ENCODE measurements around the gene CACNG4. TPM values are rescaled to one million over a fixed set of nuclear protein-coding genes. Genes with fewer than 3 reads are reported as not detected.

Gene CACNG4
- total and polyA plus RNA-seq, 9 of the 15 experiments (the other 6 are each of a cell fraction or from before 2014, with no cell fraction given): 0.07 TPM; not detected in 8

DNA sequence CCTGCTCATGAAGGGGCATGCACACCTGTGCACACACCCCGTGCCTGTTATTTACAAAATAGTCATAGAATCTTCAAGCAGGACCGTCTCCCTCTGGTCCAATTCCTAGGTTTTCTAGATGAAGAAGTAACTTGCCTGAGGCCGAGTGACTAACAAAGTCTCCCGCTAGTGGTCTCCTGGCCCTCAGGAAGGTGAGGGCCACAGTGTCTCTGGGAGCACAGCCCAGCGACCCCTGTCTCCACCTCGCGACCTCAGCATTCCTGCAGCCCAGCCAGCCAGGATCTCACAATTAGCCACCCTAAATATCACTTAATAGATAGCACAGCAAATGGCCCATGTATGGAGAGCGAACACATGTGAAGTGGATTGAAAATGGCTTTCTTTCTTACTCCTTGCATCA lies 49.4 kb downstream of the CACNG4 start:
- Histone ChIP-seq H2AFZ (ENCODE audit: low read depth, low read length) (no peak overlapping the region), H4K20me1 (replicated peaks; ENCODE audit: control insufficient read depth, insufficient read depth, low read length) (0 out of 2 replicates have a peak, but pooled peaks cover 3% of the 10 kb centered on the region), H3K4me1 (replicated peaks in 1 of 2; ENCODE audit: control insufficient read depth in 2 of 2, insufficient read depth in 2 of 2, low read length in 2 of 2) (no peaks in the 10 kb centered on the region; a peak in 1 of 5 replicates), H3K4me2 (ENCODE audit: insufficient read depth, low read length) (no peak overlapping the region), H3K4me3 (no peak overlapping the region), H3K36me3 (ENCODE audit: control insufficient read depth, insufficient read depth, low read length) (no peaks in the 10 kb centered on the region), H3K9me1 (ENCODE audit: control insufficient read depth, insufficient read depth, low read length) (no peaks in the 10 kb centered on the region), H3K27me3 (ENCODE audit: control insufficient read depth in 2 of 2, insufficient read depth in 2 of 2, low read length in 2 of 2) (peaks cover 38 to 84% of the 10 kb centered on the region in 2 experiments), H3K9me3 (replicated peaks; ENCODE audit: control insufficient read depth, insufficient read depth, low read depth, low read length) (no peaks in the 10 kb centered on the region), H3K9ac (ENCODE audit: insufficient read depth in 1 of 2, low read depth in 2 of 2, low read length in 2 of 2) (no peak overlapping the region), H3K27ac (ENCODE audit: extremely low read depth, low read depth, low read length) (no peak overlapping the region), H3K79me2 (ENCODE audit: control insufficient read depth, insufficient read depth, low read length) (no peaks in the 10 kb centered on the region)
- CTCF ChIA-PET (ENCODE audit: low intra/inter-chr PET ratio): interaction anchor here (0.6 kb wide), 1 partner anchor 1806 kb away, joined by 4 read pairs; no protein-coding TSS in a partner anchor
- no TSS peak for BruUV-seq (replicated peaks)
- WGBS (ENCODE audit: insufficient coverage, low coverage, missing lambda C conversion rate): 2% methylated on average over 8 of the region's 8 CpGs
- no peak for FAIRE-seq
- no peak for DNase-seq (ENCODE audit: extremely low read depth in 1 of 4, low spot score in 3 of 4)
- in situ Hi-C loops (cut with MboI): no loop called here
- intact Hi-C loops (cut with micrococcal nuclease): no loop called here
- no peak for ATAC-seq
- POLR2A ChIA-PET: no interaction called here
- TF ChIP-seq ZNF12 (CRISPR knock-in tag; IDR thresholded peaks at IDR 0.05) (no peak), FOXM1 (IDR thresholded peaks at IDR 0.05; ENCODE audit: low read depth) (no peak), FOXM1 (CRISPR knock-in tag; IDR thresholded peaks at IDR 0.05; ENCODE audit: low read depth) (no peak), SRSF7 (optimal IDR thresholded peaks at IDR 0.05; ENCODE audit: low read depth, low read length) (no peak), PCBP2 (IDR thresholded peaks at IDR 0.05; ENCODE audit: low read depth, low read length, poor library complexity, severe bottlenecking) (no peak), RBM14 (IDR thresholded peaks at IDR 0.05; ENCODE audit: borderline replicate concordance, insufficient read depth, low read depth, low read length) (no peak), U2AF2 (optimal IDR thresholded peaks at IDR 0.05; ENCODE audit: low read depth, low read length) (no peak), SIN3B (IDR thresholded peaks at IDR 0.05; ENCODE audit: low read depth) (no peak), TARDBP (IDR thresholded peaks at IDR 0.05) (no peak), ZBTB8A (IDR thresholded peaks at IDR 0.05; ENCODE audit: partially characterized antibody) (no peak)
- TF ChIP-seq, protein P1, sequence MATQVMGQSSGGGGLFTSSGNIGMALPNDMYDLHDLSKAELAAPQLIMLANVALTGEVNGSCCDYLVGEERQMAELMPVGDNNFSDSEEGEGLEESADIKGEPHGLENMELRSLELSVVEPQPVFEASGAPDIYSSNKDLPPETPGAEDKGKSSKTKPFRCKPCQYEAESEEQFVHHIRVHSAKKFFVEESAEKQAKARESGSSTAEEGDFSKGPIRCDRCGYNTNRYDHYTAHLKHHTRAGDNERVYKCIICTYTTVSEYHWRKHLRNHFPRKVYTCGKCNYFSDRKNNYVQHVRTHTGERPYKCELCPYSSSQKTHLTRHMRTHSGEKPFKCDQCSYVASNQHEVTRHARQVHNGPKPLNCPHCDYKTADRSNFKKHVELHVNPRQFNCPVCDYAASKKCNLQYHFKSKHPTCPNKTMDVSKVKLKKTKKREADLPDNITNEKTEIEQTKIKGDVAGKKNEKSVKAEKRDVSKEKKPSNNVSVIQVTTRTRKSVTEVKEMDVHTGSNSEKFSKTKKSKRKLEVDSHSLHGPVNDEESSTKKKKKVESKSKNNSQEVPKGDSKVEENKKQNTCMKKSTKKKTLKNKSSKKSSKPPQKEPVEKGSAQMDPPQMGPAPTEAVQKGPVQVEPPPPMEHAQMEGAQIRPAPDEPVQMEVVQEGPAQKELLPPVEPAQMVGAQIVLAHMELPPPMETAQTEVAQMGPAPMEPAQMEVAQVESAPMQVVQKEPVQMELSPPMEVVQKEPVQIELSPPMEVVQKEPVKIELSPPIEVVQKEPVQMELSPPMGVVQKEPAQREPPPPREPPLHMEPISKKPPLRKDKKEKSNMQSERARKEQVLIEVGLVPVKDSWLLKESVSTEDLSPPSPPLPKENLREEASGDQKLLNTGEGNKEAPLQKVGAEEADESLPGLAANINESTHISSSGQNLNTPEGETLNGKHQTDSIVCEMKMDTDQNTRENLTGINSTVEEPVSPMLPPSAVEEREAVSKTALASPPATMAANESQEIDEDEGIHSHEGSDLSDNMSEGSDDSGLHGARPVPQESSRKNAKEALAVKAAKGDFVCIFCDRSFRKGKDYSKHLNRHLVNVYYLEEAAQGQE (IDR thresholded peaks at IDR 0.05; ENCODE audit: borderline replicate concordance): no peak
- TF ChIP-seq, protein P1 (CRISPR knock-in tag; IDR thresholded peaks at IDR 0.05; ENCODE audit: low read depth): no peak
- TF ChIP-seq, protein P2, sequence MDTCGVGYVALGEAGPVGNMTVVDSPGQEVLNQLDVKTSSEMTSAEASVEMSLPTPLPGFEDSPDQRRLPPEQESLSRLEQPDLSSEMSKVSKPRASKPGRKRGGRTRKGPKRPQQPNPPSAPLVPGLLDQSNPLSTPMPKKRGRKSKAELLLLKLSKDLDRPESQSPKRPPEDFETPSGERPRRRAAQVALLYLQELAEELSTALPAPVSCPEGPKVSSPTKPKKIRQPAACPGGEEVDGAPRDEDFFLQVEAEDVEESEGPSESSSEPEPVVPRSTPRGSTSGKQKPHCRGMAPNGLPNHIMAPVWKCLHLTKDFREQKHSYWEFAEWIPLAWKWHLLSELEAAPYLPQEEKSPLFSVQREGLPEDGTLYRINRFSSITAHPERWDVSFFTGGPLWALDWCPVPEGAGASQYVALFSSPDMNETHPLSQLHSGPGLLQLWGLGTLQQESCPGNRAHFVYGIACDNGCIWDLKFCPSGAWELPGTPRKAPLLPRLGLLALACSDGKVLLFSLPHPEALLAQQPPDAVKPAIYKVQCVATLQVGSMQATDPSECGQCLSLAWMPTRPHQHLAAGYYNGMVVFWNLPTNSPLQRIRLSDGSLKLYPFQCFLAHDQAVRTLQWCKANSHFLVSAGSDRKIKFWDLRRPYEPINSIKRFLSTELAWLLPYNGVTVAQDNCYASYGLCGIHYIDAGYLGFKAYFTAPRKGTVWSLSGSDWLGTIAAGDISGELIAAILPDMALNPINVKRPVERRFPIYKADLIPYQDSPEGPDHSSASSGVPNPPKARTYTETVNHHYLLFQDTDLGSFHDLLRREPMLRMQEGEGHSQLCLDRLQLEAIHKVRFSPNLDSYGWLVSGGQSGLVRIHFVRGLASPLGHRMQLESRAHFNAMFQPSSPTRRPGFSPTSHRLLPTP (IDR thresholded peaks at IDR 0.05; ENCODE audit: borderline replicate concordance, extremely low read depth, insufficient read length): no peak

All from K562 (cell line).